ENCODE data around the gene PRDM2. TPM values are rescaled to one million over a fixed set of nuclear protein-coding genes. Genes with fewer than 3 reads are reported as not detected.

PRDM2 gene
- total and polyA plus RNA-seq, 10 donors: 12.0 to 75.7 (median 57.4) TPM

DNA sequence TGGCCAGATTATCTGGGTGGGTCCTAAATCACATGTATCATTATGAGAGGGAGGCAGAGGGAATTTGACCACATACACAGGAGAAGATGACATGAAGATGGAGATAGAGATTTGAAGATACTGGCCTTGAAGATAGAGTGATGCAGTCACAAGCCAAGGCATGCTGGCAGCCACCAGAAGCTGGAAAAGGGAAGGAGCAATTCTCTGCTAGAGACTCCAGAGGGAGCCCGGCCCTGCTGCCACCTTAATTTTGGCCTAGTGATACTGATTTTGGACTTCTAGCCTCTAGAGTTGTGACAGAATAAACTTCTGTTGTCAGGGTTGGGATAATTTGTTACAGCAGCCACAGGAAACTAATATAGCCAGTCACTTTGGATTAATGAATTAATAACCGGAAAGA, 2.2 kb upstream of the PRDM2 start:
- Histone ChIP-seq H3K4me3 (no peak overlapping the region), H3K27me3 (replicated peaks in 1 of 7) (peaks cover 0 to 39% (median 0%) of the 10 kb centered on the region in 7 donors), H3K9me3 (peaks cover 0 to 10% (median 6%) of the 10 kb centered on the region in 8 donors), H3K27ac (no peak overlapping the region), H3K36me3 (no peaks in the 10 kb centered on the region), H3K4me1 (peaks cover 0 to 34% (median 18%) of the 10 kb centered on the region in 6 donors)
- TF ChIP-seq POLR2AphosphoS5 (IDR thresholded peaks at IDR 0.05) (no peak), POLR2A (IDR thresholded peaks at IDR 0.05) (no peak), CTCF (IDR thresholded peaks at IDR 0.05 in 8 of 11, conservative IDR thresholded peaks at IDR 0.05 in 3 of 11) (no peak)
- 91 to 100% (median 95%) methylated on average over 2 of the region's 2 CpGs for WGBS, 5 donors
- DNase-seq: no peak
- intact Hi-C loops (cut with DNase I; ENCODE audit: low total_unique reads): no loop called here

DNA sequence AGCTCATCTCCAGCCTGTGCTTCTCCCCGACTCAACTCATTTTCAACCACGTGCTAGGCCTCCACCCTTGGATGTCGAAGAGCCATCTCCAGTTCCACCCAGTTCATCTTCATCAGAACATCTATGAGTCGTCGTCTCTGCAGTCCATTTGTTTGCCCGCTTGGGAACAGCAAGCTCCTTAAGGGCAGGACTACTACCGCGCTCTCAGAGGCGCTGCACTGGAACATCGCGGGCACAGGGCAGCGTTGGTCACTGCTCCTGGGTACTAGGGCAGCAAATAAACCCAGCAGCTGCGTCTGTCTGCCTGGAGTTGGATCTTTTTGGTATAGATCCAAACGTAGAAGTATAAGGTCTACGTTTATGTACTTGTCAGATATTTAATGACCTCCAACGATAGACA, 478 bp upstream of the PRDM2 start:
- Histone ChIP-seq H3K27ac (peak overlapping the region; percentile 89 to 99 (median 96)), H3K36me3 (no peaks in the 10 kb centered on the region), H3K4me3 (peak overlapping the region; percentile 24 to 89 (median 64)), H3K9me3 (peaks cover 0 to 10% (median 6%) of the 10 kb centered on the region in 8 donors), H3K4me1 (peaks cover 9 to 52% (median 33%) of the 10 kb centered on the region in 6 donors), H3K27me3 (replicated peaks in 1 of 7) (peaks cover 0 to 35% (median 0%) of the 10 kb centered on the region in 7 donors)
- 56 to 65% (median 62%) methylated on average over 16 of the region's 16 CpGs for WGBS, 5 donors
- DNase-seq: peak; percentile 79
- no peak for TF ChIP-seq POLR2A (IDR thresholded peaks at IDR 0.05)
- TF ChIP-seq CTCF (IDR thresholded peaks at IDR 0.05 in 8 of 11, conservative IDR thresholded peaks at IDR 0.05 in 3 of 11): no peak
- TF ChIP-seq POLR2AphosphoS5 (IDR thresholded peaks at IDR 0.05): no peak
- intact Hi-C loops (cut with DNase I; ENCODE audit: low total_unique reads): no loop called here

GRCh38 chr1:13700521-13701270, 708 bp downstream of the PRDM2 start:
- Histone ChIP-seq H3K27ac (peak overlapping the region; percentile 89 to 99 (median 96)), H3K36me3 (no peaks in the 10 kb centered on the region), H3K27me3 (replicated peaks in 1 of 7) (peaks cover 0 to 25% (median 0%) of the 10 kb centered on the region in 7 donors), H3K4me3 (peak overlapping the region; percentile 50 to 89 (median 64)), H3K9me3 (peaks cover 0 to 10% (median 6%) of the 10 kb centered on the region in 8 donors), H3K4me1 (peaks cover 9 to 63% (median 38%) of the 10 kb centered on the region in 6 donors)
- intact Hi-C loops (cut with DNase I; ENCODE audit: low total_unique reads): no loop called here
- peak; percentile 89 for DNase-seq
- WGBS, 5 donors: 7 to 13% (median 9%) methylated on average over 35 to 48 of the region's 48 CpGs
- TF ChIP-seq CTCF (IDR thresholded peaks at IDR 0.05 in 8 of 11, conservative IDR thresholded peaks at IDR 0.05 in 3 of 11) (no peak), POLR2A (IDR thresholded peaks at IDR 0.05) (no peak), POLR2AphosphoS5 (IDR thresholded peaks at IDR 0.05) (peak; percentile 54 to 55 (median 54))

DNA sequence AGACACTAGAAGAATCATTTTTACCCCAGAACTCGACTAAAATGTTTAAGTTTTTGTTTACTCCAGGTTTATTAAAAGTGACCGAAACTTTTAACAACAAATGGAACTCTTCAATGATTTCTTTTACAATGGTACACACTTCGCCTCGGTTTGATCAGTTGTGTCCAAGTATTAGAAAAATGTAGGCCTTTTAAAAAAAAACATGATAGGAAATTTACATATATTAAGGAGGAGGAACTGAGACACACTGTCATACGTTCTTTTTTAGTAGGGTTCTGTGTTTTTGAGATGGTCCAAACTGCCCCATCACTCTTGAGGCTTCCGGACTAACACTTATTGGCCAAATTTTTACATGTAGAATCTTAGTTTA, 1.3 kb downstream of the PRDM2 start:
- H3K4me1 ChIP-seq: peaks cover 9 to 69% (median 41%) of the 10 kb centered on the region in 6 donors
- DNase-seq: no peak
- H3K27ac ChIP-seq: peak overlapping the region; percentile 89 to 99 (median 96)
- H3K9me3 ChIP-seq: peaks cover 0 to 10% (median 6%) of the 10 kb centered on the region in 8 donors
- H3K4me3 ChIP-seq: peak overlapping the region in 7 of 8 donors; percentile 55 to 89 (median 65)
- peaks cover 0 to 25% (median 0%) of the 10 kb centered on the region in 7 donors for H3K27me3 ChIP-seq (replicated peaks in 1 of 7)
- no peak for TF ChIP-seq POLR2AphosphoS5 (IDR thresholded peaks at IDR 0.05)
- peak in 1 of 3 donors; percentile 34 for TF ChIP-seq POLR2A (IDR thresholded peaks at IDR 0.05)
- intact Hi-C loops (cut with DNase I; ENCODE audit: low total_unique reads): no loop called here
- H3K36me3 ChIP-seq: no peaks in the 10 kb centered on the region
- 53 to 64% (median 57%) methylated on average over 6 of the region's 6 CpGs for WGBS, 5 donors

Measured in spleen (tissue), 11 donors.